Stimulated activated naive CD8-positive, alpha-beta T cell treated with anti-CD3 and anti-CD28 coated beads, Interleukin-15, amount 100 ng/mL, for 72 hours (primary cell): ENCODE results near the gene LRRC61.

Experiments
- ATAC-seq: fragments of 150-1000 bp; cut with Tn5 transposase; 2 replicates; pipeline ENCODE4 v1.10.0; 2021; ENCODE audit warnings: mild to moderate bottlenecking, moderate library complexity
- DNase-seq, 2 donors: peaks; one replicate each; pipeline ENCODE4 v3.0.0; 2021 to 2022
- H3K27ac Mint-ChIP-seq, 2 donors: one replicate each; pipeline ENCODE4 v1.8.0; 2022; ENCODE audit warnings: mild to moderate bottlenecking in 2 of 2, mixed read lengths in 2 of 2, moderate library complexity in 2 of 2
- H3K27me3 Mint-ChIP-seq: one replicate; pipeline ENCODE4 v1.8.0; 2022; ENCODE audit warnings: mixed read lengths
- H3K4me1 Mint-ChIP-seq: one replicate; pipeline ENCODE4 v1.8.0; 2022; ENCODE audit warnings: mild to moderate bottlenecking, mixed read lengths
- H3K4me3 Mint-ChIP-seq, 2 donors: one replicate each; pipeline ENCODE4 v1.8.0; 2022; ENCODE audit warnings: mild to moderate bottlenecking in 2 of 2, mixed read lengths in 2 of 2, moderate library complexity in 1 of 2
- H3K9me3 Mint-ChIP-seq, 2 donors: one replicate each; pipeline ENCODE4 v1.8.0; 2022; ENCODE audit warnings: mixed read lengths in 2 of 2

The LRRC61 gene

GRCh38 chr7:150321788-150322113 is 1.4 kb upstream of the LRRC61 start:
- Mint-ChIP-seq H3K4me1 (peaks cover 52% of the 10 kb centered on the region), H3K27me3 (no peaks in the 10 kb centered on the region), H3K27ac (peak overlapping the region; percentile 99 to 100), H3K9me3 (no peaks in the 10 kb centered on the region), H3K4me3 (peak overlapping the region; percentile 91 to 98)
- no peak for ATAC-seq
- DNase-seq, result no peak

DNA sequence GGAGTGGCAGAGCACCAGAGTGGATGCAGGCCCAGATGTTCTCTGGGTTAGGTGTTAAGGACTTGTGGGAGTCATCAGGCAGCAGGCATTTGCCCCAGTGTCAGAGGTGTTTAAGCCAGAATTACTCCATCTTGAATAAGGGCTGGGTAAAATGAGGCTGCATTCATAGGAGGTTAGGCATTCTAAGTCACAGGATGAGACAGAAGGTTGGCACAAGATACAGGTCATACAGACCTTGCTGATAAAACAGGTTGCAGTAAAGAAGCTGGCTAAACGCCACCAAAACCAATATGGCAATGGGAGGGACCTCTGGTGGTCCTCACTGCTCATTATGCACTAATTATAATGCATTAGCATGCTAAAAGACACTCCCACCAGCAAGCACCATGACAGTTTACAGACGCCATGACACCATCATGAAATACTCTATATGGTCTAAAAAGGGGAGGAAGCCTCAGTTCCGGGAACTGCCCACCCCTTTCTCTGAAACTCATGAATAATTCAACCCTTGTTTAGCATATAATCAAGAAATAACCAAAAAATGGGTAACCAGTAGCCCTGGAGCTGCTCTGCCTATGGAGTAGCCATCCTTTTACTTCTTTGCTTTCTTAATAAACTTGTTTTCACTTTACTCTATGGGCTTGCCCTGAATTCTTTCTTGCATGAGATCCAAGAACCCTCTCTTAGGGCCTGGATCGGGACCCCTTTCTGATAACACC is 882 bp upstream of the LRRC61 start:
- Mint-ChIP-seq H3K27ac (peak overlapping the region; percentile 99 to 100), H3K4me1 (peaks cover 52% of the 10 kb centered on the region), H3K4me3 (peak overlapping the region; percentile 91 to 98), H3K9me3 (no peaks in the 10 kb centered on the region), H3K27me3 (no peaks in the 10 kb centered on the region)
- ATAC-seq, result peak; percentile 73
- DNase-seq, result peak; percentile 74 to 86

DNA sequence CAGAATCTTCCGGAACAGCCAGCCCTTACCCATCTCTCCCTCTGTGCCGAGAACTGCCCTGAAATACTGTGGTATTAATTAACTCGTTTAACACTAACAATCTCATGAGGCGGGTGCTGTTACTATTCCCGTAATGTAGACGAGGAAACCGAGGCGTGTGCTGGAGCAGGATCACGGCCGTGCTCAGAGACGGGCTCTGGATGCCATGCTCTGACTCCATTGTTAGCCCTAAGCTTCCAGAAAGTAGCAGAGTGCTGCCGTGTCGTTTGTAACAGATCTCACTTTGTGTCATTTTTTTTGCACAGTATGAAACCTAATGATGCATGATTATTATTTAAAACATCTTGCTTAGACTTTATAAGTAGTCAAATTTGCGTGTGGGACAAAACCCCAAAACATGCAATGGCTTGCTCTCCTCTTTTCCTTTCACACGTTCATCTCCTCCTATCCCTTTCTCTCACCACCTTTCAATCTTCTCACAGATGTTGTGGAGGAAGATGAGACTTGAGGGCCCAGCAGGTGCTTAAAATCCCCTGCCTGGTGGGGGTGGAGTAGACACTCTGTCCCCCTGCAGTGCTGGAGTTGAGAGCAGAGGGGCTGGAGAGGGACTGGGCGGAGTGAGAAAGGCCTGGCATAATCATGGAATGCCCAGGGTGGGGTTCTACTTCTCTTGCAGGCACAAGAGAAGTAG is 672 bp downstream of the LRRC61 start:
- H3K4me1 Mint-ChIP-seq, result peaks cover 52% of the 10 kb centered on the region
- peak overlapping the region; percentile 97 to 99 for H3K27ac Mint-ChIP-seq
- no peak for DNase-seq
- H3K9me3 Mint-ChIP-seq, result no peaks in the 10 kb centered on the region
- ATAC-seq, result peak; percentile 41
- H3K4me3 Mint-ChIP-seq, result peak overlapping the region; percentile 91 to 98
- no peaks in the 10 kb centered on the region for H3K27me3 Mint-ChIP-seq

GRCh38 chr7:150324373-150324961 is 1.3 kb downstream of the LRRC61 start:
- Mint-ChIP-seq H3K4me1 (peaks cover 52% of the 10 kb centered on the region), H3K27me3 (no peaks in the 10 kb centered on the region), H3K27ac (peak overlapping the region; percentile 97 to 99), H3K9me3 (no peaks in the 10 kb centered on the region), H3K4me3 (peak overlapping the region; percentile 91 to 98)
- ATAC-seq (no peak), DNase-seq (no peak)

- H3K4me3 Mint-ChIP-seq, result peak overlapping the region; percentile 91 to 98
- DNase-seq (no peak), ATAC-seq (no peak)
- no peaks in the 10 kb centered on the region for H3K27me3 Mint-ChIP-seq
- peaks cover 47% of the 10 kb centered on the region for H3K4me1 Mint-ChIP-seq
- peak overlapping the region in 1 of 2 donors; percentile 82 for H3K27ac Mint-ChIP-seq
- H3K9me3 Mint-ChIP-seq, result no peaks in the 10 kb centered on the region
Measured at GRCh38 chr7:150325110-150325611, 2.0 kb downstream of the LRRC61 start.

DNA sequence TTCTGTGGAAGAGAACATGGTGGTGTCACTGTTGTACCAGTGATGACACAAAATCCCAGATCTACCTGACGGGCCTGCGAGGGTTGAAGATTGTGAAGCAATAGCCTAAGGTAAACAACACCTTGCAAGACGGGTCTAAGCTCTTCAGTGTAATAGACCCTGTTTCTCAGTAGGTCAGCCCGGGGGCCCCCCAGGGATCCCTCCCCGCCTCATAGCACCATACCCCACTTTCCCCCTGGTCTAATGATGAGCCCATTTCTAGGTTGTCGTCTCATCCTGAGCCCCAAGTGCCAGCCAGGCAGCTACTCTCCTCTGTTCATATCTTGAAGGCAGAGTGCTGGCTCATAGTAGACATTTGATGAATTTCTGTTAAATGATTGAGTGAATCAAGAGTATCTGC is 2.7 kb downstream of the LRRC61 start:
- DNase-seq, result no peak
- no peak for ATAC-seq
- H3K27me3 Mint-ChIP-seq, result no peaks in the 10 kb centered on the region
- no peaks in the 10 kb centered on the region for H3K9me3 Mint-ChIP-seq
- H3K27ac Mint-ChIP-seq, result no peak overlapping the region
- no peak overlapping the region for H3K4me3 Mint-ChIP-seq
- H3K4me1 Mint-ChIP-seq, result peaks cover 41% of the 10 kb centered on the region

DNA sequence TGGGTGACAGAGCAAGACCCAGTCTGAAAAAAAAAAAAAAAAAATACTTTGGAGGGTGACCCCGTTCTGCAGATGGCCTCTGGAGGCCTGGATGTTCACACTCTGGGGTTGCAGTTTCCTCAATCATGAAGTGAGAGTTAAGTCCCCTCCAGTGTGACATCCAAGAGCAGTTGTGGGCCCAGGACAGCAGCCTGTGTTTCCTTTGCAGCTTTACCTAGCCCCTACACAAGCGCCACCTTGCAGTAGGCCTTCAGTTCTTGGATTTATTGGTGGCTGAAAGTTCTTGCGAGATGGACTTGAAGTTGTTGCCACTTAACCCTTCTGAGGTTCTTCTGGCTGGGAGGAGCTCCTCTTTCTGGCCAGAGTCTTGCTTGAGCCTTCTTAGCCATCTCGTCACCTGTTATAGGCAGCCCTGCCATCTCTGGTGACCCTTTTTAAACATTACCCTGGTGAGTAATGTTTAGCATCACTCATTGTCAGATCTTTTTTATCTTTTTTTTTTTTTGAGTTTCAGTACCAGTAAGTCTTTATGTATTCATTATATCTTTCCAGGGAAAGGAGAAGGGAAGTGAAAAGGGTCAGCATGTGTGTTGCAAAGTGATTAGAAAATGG is 3.6 kb downstream of the LRRC61 start:
- no peak for DNase-seq
- Mint-ChIP-seq H3K27me3 (no peaks in the 10 kb centered on the region), H3K9me3 (no peaks in the 10 kb centered on the region), H3K4me3 (no peak overlapping the region), H3K4me1 (peaks cover 33% of the 10 kb centered on the region), H3K27ac (no peak overlapping the region)
- ATAC-seq, result no peak

DNA sequence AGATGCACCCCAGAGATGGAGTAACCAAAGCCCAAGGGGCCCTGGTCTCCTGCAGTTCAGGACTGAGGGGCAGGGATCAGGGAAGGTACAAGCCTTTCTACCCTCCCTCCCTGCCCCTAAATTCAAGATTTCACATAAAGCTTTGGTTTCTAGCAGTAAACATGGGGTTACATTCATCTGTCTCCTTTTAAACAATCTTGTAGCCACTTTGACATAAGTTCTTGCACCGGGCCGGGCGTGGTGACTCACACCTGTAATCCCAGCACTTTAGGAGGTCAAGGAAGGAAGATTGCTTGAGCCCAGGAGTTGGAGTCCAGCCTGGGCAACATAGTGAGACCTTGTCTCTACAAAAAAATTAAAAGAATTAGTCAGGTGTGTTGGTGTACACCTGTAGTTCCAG is 4.2 kb downstream of the LRRC61 start:
- DNase-seq (no peak), ATAC-seq (no peak)
- H3K9me3 Mint-ChIP-seq, result no peaks in the 10 kb centered on the region
- H3K27me3 Mint-ChIP-seq, result no peaks in the 10 kb centered on the region
- H3K27ac Mint-ChIP-seq, result no peak overlapping the region
- H3K4me1 Mint-ChIP-seq, result peaks cover 28% of the 10 kb centered on the region
- H3K4me3 Mint-ChIP-seq, result no peak overlapping the region

GRCh38 chr7:150329331-150330120 is 6.4 kb downstream of the LRRC61 start:
- H3K27me3 Mint-ChIP-seq, result no peaks in the 10 kb centered on the region
- peaks cover 19% of the 10 kb centered on the region for H3K4me1 Mint-ChIP-seq
- no peak overlapping the region for H3K27ac Mint-ChIP-seq
- H3K9me3 Mint-ChIP-seq, result no peaks in the 10 kb centered on the region
- DNase-seq, result no peak
- no peak overlapping the region for H3K4me3 Mint-ChIP-seq
- ATAC-seq, result no peak

DNA sequence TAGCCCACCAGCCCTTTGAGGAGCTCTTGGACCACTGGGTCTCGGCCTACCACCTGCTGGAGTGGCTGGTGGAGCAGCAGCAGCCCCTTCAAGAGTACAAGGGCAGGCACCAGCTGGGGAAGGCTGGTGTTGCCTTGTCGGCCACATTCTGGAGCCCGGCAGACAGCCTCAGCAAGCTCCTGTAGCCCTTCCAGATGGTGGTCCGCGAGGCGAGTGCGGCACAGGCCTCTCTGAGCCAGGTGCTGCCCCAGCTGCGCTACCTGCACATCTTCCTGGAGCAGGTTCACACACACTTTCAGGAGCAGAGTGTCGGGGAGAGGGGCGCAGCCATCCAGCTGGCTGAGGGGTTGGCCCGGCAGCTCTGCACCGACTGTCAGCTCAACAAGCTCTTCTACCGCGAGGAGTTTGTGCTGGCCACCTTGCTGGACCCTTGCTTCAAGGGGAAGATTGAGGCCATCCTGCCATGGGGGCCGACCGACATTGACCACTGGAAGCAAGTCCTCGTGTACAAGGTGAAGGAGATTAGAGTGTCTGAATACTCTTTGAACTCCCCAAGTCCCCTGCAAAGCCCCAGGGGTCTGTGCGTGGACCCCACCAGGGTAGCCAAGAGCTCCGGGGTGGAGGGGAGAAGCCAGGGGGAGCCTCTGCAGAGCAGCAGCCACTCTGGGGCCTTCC is 7.2 kb downstream of the LRRC61 start:
- Mint-ChIP-seq H3K27me3 (no peaks in the 10 kb centered on the region), H3K9me3 (no peaks in the 10 kb centered on the region), H3K4me1 (peaks cover 10% of the 10 kb centered on the region), H3K4me3 (no peak overlapping the region), H3K27ac (no peak overlapping the region)
- DNase-seq (no peak), ATAC-seq (no peak)

GRCh38 chr7:150332852-150333635 is 9.9 kb downstream of the LRRC61 start:
- H3K27me3 Mint-ChIP-seq, result no peaks in the 10 kb centered on the region
- no peaks in the 10 kb centered on the region for H3K4me1 Mint-ChIP-seq
- no peak overlapping the region for H3K4me3 Mint-ChIP-seq
- no peak overlapping the region for H3K27ac Mint-ChIP-seq
- no peaks in the 10 kb centered on the region for H3K9me3 Mint-ChIP-seq
- ATAC-seq (no peak), DNase-seq (no peak)

- H3K9me3 Mint-ChIP-seq, result no peaks in the 10 kb centered on the region
- H3K27ac Mint-ChIP-seq, result no peak overlapping the region
- H3K4me1 Mint-ChIP-seq, result no peaks in the 10 kb centered on the region
- no peak for DNase-seq
- no peaks in the 10 kb centered on the region for H3K27me3 Mint-ChIP-seq
- ATAC-seq, result no peak
- no peak overlapping the region for H3K4me3 Mint-ChIP-seq
Measured at GRCh38 chr7:150333659-150334058, 10.5 kb downstream of the LRRC61 start.

GRCh38 chr7:150334108-150334507 is 11.0 kb downstream of the LRRC61 start:
- Mint-ChIP-seq H3K4me1 (peaks cover 4% of the 10 kb centered on the region), H3K27ac (peak overlapping the region in 1 of 2 donors; percentile 20), H3K27me3 (no peaks in the 10 kb centered on the region), H3K9me3 (no peaks in the 10 kb centered on the region), H3K4me3 (no peak overlapping the region)
- ATAC-seq (no peak), DNase-seq (no peak)

DNA sequence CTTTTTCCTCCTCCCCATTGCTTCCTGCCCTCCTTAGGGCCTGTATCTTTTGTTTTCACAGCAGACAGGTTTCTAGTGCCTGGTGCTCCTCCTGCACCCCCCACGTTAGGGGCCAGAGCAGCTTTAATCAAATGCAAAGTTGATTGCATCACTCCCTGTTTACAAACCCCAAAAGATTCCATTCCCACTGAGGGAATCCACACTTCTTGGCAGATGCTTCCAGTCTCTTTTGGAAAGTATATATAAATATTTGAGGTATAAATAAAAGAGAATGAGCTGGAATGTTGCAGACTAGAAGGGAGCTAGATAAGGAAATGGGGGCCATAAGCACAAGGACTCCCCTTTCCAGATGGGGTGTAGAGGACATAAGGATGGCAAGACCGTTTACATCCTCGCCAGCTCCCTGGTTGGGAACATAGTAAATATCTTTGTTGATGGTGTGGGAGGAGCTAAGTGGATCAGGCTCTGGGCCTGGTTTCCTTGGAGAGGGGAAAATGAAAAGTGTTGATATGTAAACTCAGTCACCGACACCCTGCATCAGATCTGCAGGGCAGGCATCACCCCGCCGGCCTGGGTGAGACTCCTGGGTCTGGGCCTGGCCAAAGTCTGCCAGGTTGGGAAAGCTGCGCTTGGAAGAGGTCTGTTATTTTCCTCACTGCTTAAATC is 12.1 kb downstream of the LRRC61 start:
- no peak for DNase-seq
- peak overlapping the region in 1 of 2 donors; percentile 9 for H3K27ac Mint-ChIP-seq
- peaks cover 15% of the 10 kb centered on the region for H3K4me1 Mint-ChIP-seq
- no peak for ATAC-seq
- peaks cover 10% of the 10 kb centered on the region for H3K27me3 Mint-ChIP-seq
- H3K9me3 Mint-ChIP-seq, result no peaks in the 10 kb centered on the region
- no peak overlapping the region for H3K4me3 Mint-ChIP-seq
